ENCODE results near the gene ACVR1B. TPM values are rescaled to one million over a fixed set of nuclear protein-coding genes. Genes with fewer than 3 reads are reported as not detected.

Gene ACVR1B
- total RNA-seq, 2 donors from 2014 or later: 7.2 to 8.4 TPM

DNA sequence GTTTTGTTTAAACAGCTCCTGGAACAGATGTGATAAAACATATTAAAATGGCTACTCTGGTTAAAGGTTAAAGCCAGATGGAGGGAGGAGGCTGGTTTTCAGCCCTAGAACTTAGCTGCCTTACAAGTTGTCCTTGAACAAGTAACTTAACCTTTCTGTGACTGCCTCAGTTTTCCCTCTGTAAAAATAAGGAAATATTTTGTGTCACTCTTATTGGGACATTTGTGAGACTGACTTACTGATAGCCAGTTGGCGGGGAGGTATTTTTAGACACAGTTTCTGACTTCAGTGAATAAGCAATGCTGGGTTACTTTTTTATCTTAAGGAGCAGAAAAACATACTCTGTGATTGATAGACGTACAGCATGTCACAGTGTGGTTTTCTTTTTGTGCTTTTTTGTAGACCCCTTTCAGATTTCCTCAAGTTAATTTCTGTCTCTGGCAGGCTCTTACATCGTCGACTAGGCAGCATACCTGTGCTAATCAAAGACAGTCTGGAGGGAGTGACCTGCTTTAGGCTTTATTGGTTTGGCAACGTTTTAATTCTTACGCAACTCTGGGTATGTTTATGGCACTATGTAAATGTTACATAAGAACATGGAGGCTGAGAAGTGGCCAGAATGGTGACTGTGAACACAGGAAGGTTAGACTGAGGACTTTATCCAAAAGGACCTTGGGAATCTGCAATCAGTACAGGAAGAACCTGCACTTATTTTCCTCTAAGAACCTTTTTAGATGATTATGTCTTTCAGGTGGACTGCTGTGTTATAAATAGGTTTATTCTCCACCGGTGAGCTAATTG is 3.3 kb downstream of the ACVR1B start:
- Mint-ChIP-seq H3K4me3 (peak overlapping the region; percentile 19 to 33), H3K36me3 (ENCODE audit: insufficient read depth in 2 of 2) (no peaks in the 10 kb centered on the region), H3K27ac (no peak overlapping the region), H3K4me1 (ENCODE audit: low read depth) (peaks cover 42% of the 10 kb centered on the region), H3K27me3 (ENCODE audit: low read depth) (peaks cover 6% of the 10 kb centered on the region), H3K9me3 (no peaks in the 10 kb centered on the region)
- ATAC-seq (replicated peaks in 1 of 2): no peak
- DNase-seq: no peak

DNA sequence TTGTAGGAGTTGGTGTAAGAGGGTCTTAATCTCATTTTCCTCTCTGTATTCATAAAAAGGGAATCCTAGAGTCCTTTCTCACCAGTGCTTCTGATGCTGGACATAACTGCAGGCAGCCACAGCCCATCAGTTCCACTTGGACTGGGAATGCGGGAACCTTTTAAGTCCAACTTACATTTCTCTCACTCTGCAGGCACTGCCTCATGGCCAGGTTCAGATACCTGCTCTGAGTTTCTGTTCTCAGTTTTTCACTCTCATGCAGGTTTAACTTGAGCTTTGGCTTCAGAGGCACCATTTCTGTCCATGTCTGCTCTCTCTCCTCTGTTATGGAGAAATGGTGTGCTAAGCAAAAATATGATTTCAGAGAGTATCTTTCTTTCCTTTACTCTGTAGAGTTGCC is 4.2 kb downstream of the ACVR1B start:
- no peak for DNase-seq
- peak overlapping the region; percentile 5 for H3K27ac Mint-ChIP-seq
- H3K36me3 Mint-ChIP-seq (ENCODE audit: insufficient read depth in 2 of 2): no peaks in the 10 kb centered on the region
- ATAC-seq (replicated peaks in 1 of 2): no peak
- H3K4me1 Mint-ChIP-seq (ENCODE audit: low read depth): peaks cover 45% of the 10 kb centered on the region
- peak overlapping the region in 1 of 2 donors; percentile 8 for H3K4me3 Mint-ChIP-seq
- no peaks in the 10 kb centered on the region for H3K27me3 Mint-ChIP-seq (ENCODE audit: low read depth)
- no peaks in the 10 kb centered on the region for H3K9me3 Mint-ChIP-seq

GRCh38 chr12:51958542-51958941 is 7.0 kb downstream of the ACVR1B start:
- H3K27me3 Mint-ChIP-seq (ENCODE audit: low read depth): no peaks in the 10 kb centered on the region
- H3K9me3 Mint-ChIP-seq: no peaks in the 10 kb centered on the region
- no peak overlapping the region for H3K27ac Mint-ChIP-seq
- peaks cover 0 to 3% of the 10 kb centered on the region in 2 donors for H3K36me3 Mint-ChIP-seq (ENCODE audit: insufficient read depth in 2 of 2)
- H3K4me1 Mint-ChIP-seq (ENCODE audit: low read depth): peaks cover 48% of the 10 kb centered on the region
- H3K4me3 Mint-ChIP-seq: no peak overlapping the region
- ATAC-seq (replicated peaks in 1 of 2) (no peak), DNase-seq (no peak)

DNA sequence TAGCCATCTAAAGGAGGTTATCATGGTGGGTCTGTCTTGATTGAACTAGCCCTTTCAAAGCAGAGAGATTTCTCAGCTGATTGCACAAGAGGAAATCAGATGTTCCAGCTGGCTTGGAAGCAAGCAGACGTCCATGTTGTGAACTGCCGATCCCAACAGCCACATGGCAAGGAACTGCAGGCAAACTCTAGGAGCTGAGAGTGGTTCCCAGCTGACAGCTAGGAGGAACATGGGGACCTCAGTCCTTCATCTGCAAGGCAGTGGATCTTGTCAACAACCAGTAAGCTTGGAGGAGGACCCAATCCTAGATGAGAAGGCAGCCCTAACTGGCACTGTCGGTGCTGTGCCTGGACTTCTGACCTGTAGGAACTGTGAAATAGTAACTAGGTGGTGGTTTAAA is 7.7 kb downstream of the ACVR1B start:
- Mint-ChIP-seq H3K4me3 (no peak overlapping the region), H3K27ac (no peak overlapping the region), H3K4me1 (ENCODE audit: low read depth) (peaks cover 41% of the 10 kb centered on the region), H3K27me3 (ENCODE audit: low read depth) (no peaks in the 10 kb centered on the region), H3K9me3 (no peaks in the 10 kb centered on the region), H3K36me3 (ENCODE audit: insufficient read depth in 2 of 2) (peaks cover 0 to 3% of the 10 kb centered on the region in 2 donors)
- ATAC-seq (replicated peaks in 1 of 2): no peak
- DNase-seq: no peak

- Mint-ChIP-seq H3K4me1 (ENCODE audit: low read depth) (peaks cover 36% of the 10 kb centered on the region), H3K27ac (no peak overlapping the region), H3K4me3 (no peak overlapping the region), H3K27me3 (ENCODE audit: low read depth) (no peaks in the 10 kb centered on the region), H3K9me3 (no peaks in the 10 kb centered on the region), H3K36me3 (ENCODE audit: insufficient read depth in 2 of 2) (peaks cover 0 to 3% of the 10 kb centered on the region in 2 donors)
- ATAC-seq (replicated peaks in 1 of 2) (no peak), DNase-seq (no peak)
Measured at GRCh38 chr12:51959921-51960320, 8.4 kb downstream of the ACVR1B start.

- H3K27me3 Mint-ChIP-seq (ENCODE audit: low read depth): no peaks in the 10 kb centered on the region
- DNase-seq (no peak), ATAC-seq (replicated peaks in 1 of 2) (no peak)
- H3K27ac Mint-ChIP-seq: no peak overlapping the region
- peaks cover 32% of the 10 kb centered on the region for H3K4me1 Mint-ChIP-seq (ENCODE audit: low read depth)
- H3K36me3 Mint-ChIP-seq (ENCODE audit: insufficient read depth in 2 of 2): peaks cover 0 to 3% of the 10 kb centered on the region in 2 donors
- no peak overlapping the region for H3K4me3 Mint-ChIP-seq
- no peaks in the 10 kb centered on the region for H3K9me3 Mint-ChIP-seq
Measured at GRCh38 chr12:51960488-51960887, 9.0 kb downstream of the ACVR1B start.

- peaks cover 0 to 3% of the 10 kb centered on the region in 2 donors for H3K36me3 Mint-ChIP-seq (ENCODE audit: insufficient read depth in 2 of 2)
- peaks cover 27% of the 10 kb centered on the region for H3K4me1 Mint-ChIP-seq (ENCODE audit: low read depth)
- DNase-seq (no peak), ATAC-seq (replicated peaks in 1 of 2) (no peak)
- no peaks in the 10 kb centered on the region for H3K27me3 Mint-ChIP-seq (ENCODE audit: low read depth)
- no peak overlapping the region for H3K27ac Mint-ChIP-seq
- H3K4me3 Mint-ChIP-seq: no peak overlapping the region
- no peaks in the 10 kb centered on the region for H3K9me3 Mint-ChIP-seq
Measured at GRCh38 chr12:51960890-51961289, 9.4 kb downstream of the ACVR1B start.

GRCh38 chr12:51961834-51962233 is 10.3 kb downstream of the ACVR1B start:
- Mint-ChIP-seq H3K9me3 (no peaks in the 10 kb centered on the region), H3K27ac (no peak overlapping the region), H3K36me3 (ENCODE audit: insufficient read depth in 2 of 2) (peaks cover 0 to 3% of the 10 kb centered on the region in 2 donors), H3K4me3 (no peak overlapping the region), H3K27me3 (ENCODE audit: low read depth) (no peaks in the 10 kb centered on the region), H3K4me1 (ENCODE audit: low read depth) (peaks cover 24% of the 10 kb centered on the region)
- ATAC-seq (replicated peaks in 1 of 2) (no peak), DNase-seq (no peak)

- no peak for DNase-seq
- H3K27ac Mint-ChIP-seq: no peak overlapping the region
- no peaks in the 10 kb centered on the region for H3K27me3 Mint-ChIP-seq (ENCODE audit: low read depth)
- no peaks in the 10 kb centered on the region for H3K9me3 Mint-ChIP-seq
- peaks cover 0 to 3% of the 10 kb centered on the region in 2 donors for H3K36me3 Mint-ChIP-seq (ENCODE audit: insufficient read depth in 2 of 2)
- no peak for ATAC-seq (replicated peaks in 1 of 2)
- H3K4me3 Mint-ChIP-seq: no peak overlapping the region
- peaks cover 24% of the 10 kb centered on the region for H3K4me1 Mint-ChIP-seq (ENCODE audit: low read depth)
Measured at GRCh38 chr12:51962737-51963136, 11.2 kb downstream of the ACVR1B start.

- ATAC-seq (replicated peaks in 1 of 2) (no peak), DNase-seq (no peak)
- H3K36me3 Mint-ChIP-seq (ENCODE audit: insufficient read depth in 2 of 2): peaks cover 0 to 3% of the 10 kb centered on the region in 2 donors
- H3K9me3 Mint-ChIP-seq: no peaks in the 10 kb centered on the region
- no peaks in the 10 kb centered on the region for H3K27me3 Mint-ChIP-seq (ENCODE audit: low read depth)
- no peak overlapping the region for H3K4me3 Mint-ChIP-seq
- H3K4me1 Mint-ChIP-seq (ENCODE audit: low read depth): peaks cover 24% of the 10 kb centered on the region
- no peak overlapping the region for H3K27ac Mint-ChIP-seq
Measured at GRCh38 chr12:51963477-51963876, 12.0 kb downstream of the ACVR1B start.

- H3K27ac Mint-ChIP-seq: no peak overlapping the region
- peaks cover 50% of the 10 kb centered on the region for H3K4me1 Mint-ChIP-seq (ENCODE audit: low read depth)
- ATAC-seq (replicated peaks in 1 of 2) (no peak), DNase-seq (no peak)
- H3K27me3 Mint-ChIP-seq (ENCODE audit: low read depth): peaks cover 13% of the 10 kb centered on the region
- H3K9me3 Mint-ChIP-seq: no peaks in the 10 kb centered on the region
- peak overlapping the region in 1 of 2 donors; percentile 27 for H3K4me3 Mint-ChIP-seq
- no peaks in the 10 kb centered on the region for H3K36me3 Mint-ChIP-seq (ENCODE audit: insufficient read depth in 2 of 2)
Measured at GRCh38 chr12:51969643-51970042, 18.1 kb downstream of the ACVR1B start.

GRCh38 chr12:51970904-51971646 is 19.6 kb downstream of the ACVR1B start:
- H3K9me3 Mint-ChIP-seq: no peaks in the 10 kb centered on the region
- peak overlapping the region; percentile 66 for H3K27ac Mint-ChIP-seq
- H3K27me3 Mint-ChIP-seq (ENCODE audit: low read depth): peaks cover 13% of the 10 kb centered on the region
- peaks cover 65% of the 10 kb centered on the region for H3K4me1 Mint-ChIP-seq (ENCODE audit: low read depth)
- DNase-seq (peak; percentile 70 to 71), ATAC-seq (replicated peaks in 1 of 2) (peak; percentile 89 to 92)
- H3K4me3 Mint-ChIP-seq: peak overlapping the region; percentile 78 to 80
- H3K36me3 Mint-ChIP-seq (ENCODE audit: insufficient read depth in 2 of 2): peaks cover 0 to 5% of the 10 kb centered on the region in 2 donors

- Mint-ChIP-seq H3K4me1 (ENCODE audit: low read depth) (peaks cover 72% of the 10 kb centered on the region), H3K27me3 (ENCODE audit: low read depth) (peaks cover 13% of the 10 kb centered on the region), H3K4me3 (peak overlapping the region; percentile 78 to 80), H3K36me3 (ENCODE audit: insufficient read depth in 2 of 2) (peaks cover 3 to 5% of the 10 kb centered on the region in 2 donors), H3K27ac (peak overlapping the region; percentile 66), H3K9me3 (no peaks in the 10 kb centered on the region)
- DNase-seq: no peak
- ATAC-seq (replicated peaks in 1 of 2): no peak
Measured at GRCh38 chr12:51971679-51972421, 20.4 kb downstream of the ACVR1B start.

Data from activated T-cell treated with anti-CD3 and anti-CD28 coated beads, Interleukin-2, amount 50 U/mL, for 72 hours (primary cell).